HepG2 (cell line): Measurements from ENCODE around the gene SOX4.

Experiments
- ATF3 ChIP-seq: sonication (generic); formaldehyde crosslinking; IDR thresholded peaks from 2 replicates; pipeline ENCODE4 v1.4.0; 2020; ENCODE audit warnings: missing genetic modification reagents
- BHLHE40 ChIP-seq: IDR thresholded peaks from 2 replicates; pipeline ENCODE4 v1.6.1; 2011; ENCODE audit warnings: low read length, improper control_type of control experiment
- CERS6 ChIP-seq: sonication (generic); formaldehyde crosslinking; IDR thresholded peaks from 2 replicates; pipeline ENCODE4 v1.5.0; 2020; ENCODE audit warnings: missing genetic modification reagents
- MYC ChIP-seq: sonication (generic); formaldehyde crosslinking; IDR thresholded peaks from 2 replicates; pipeline ENCODE4 v1.9.0; 2021; ENCODE audit warnings: missing genetic modification reagents, borderline replicate concordance
- ZNF33B ChIP-seq: sonication (generic); formaldehyde crosslinking; IDR thresholded peaks from 2 replicates; pipeline ENCODE4 v1.5.1; 2020; ENCODE audit warnings: mild to moderate bottlenecking, missing genetic modification reagents
- ZNF644 ChIP-seq: IDR thresholded peaks from 2 replicates; pipeline ENCODE4 v1.6.1; 2016; ENCODE audit warnings: low read depth
- TF ChIP-seq, protein P1 (sequence below): sonication (generic); formaldehyde crosslinking; IDR thresholded peaks from 2 replicates; pipeline ENCODE4 v1.5.0; 2020; ENCODE audit warnings: mild to moderate bottlenecking, missing genetic modification reagents, moderate library complexity

GRCh38 chr6:21589352-21590345 lies 3.9 kb upstream of the SOX4 start:
- TF ChIP-seq, protein P1, sequence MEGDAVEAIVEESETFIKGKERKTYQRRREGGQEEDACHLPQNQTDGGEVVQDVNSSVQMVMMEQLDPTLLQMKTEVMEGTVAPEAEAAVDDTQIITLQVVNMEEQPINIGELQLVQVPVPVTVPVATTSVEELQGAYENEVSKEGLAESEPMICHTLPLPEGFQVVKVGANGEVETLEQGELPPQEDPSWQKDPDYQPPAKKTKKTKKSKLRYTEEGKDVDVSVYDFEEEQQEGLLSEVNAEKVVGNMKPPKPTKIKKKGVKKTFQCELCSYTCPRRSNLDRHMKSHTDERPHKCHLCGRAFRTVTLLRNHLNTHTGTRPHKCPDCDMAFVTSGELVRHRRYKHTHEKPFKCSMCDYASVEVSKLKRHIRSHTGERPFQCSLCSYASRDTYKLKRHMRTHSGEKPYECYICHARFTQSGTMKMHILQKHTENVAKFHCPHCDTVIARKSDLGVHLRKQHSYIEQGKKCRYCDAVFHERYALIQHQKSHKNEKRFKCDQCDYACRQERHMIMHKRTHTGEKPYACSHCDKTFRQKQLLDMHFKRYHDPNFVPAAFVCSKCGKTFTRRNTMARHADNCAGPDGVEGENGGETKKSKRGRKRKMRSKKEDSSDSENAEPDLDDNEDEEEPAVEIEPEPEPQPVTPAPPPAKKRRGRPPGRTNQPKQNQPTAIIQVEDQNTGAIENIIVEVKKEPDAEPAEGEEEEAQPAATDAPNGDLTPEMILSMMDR = peak; percentile 97
- TF ChIP-seq ATF3 (CRISPR knock-in tag) (no peak), ZNF644 (no peak), ZNF33B (no peak), MYC (peak; percentile 38; the same call in 1 of the 2 replicates), CERS6 (CRISPR knock-in tag) (no peak), BHLHE40 (no peak)
